HEK293 (cell line): Measurements from ENCODE around the gene NBPF20.
A peak's percentile ranks its signal among the peaks of the same experiment; 100 is the strongest.
"Not testable (repeated sequence)": the region's sequence is repeated elsewhere in the genome, so short reads cannot be mapped to it uniquely, and the experiment has no call there.

ENCODE experiments used
- CTCF ChIA-PET: fragments of 350-600 bp; formaldehyde crosslinking; extraction: SDS; loops from one replicate; lab custom pipeline; 2021; ENCODE audit warnings: antibody characterized with exemption; lab: Yijun Ruan, JAX
- POLR2A ChIA-PET: fragments of 300-600 bp; formaldehyde crosslinking; extraction: SDS; loops from one replicate; lab custom pipeline; 2020; ENCODE audit warnings: antibody characterized with exemption, inconsistent platforms; lab: Yijun Ruan, JAX
- H3K27ac ChIP-seq: fragments of 200-500 bp; sonication (Bioruptor generic); 2 replicates; pipeline ENCODE4 v1.5.1; 2014; ENCODE audit warnings: low read depth, low read length, control low read depth, inconsistent platforms; ENCODE audit errors: extremely low read depth
- H3K36me3 ChIP-seq, 2 experiments: fragments of 200-500 bp in 1 of 2; sonication (Bioruptor generic) in 1 of 2; 1 replicate in 1 of 2; 2 replicates in 1 of 2; pipeline ENCODE4 v1.5.1; 2014 to 2017; ENCODE audit warnings: inconsistent platforms in 2 of 2, low read length in 2 of 2; ENCODE audit not compliant: control insufficient read depth in 2 of 2, insufficient read depth in 1 of 2
- H3K4me1 ChIP-seq: fragments of 200-500 bp; sonication (Bioruptor generic); 2 replicates; pipeline ENCODE4 v1.5.1; 2014; ENCODE audit warnings: mild to moderate bottlenecking, low read length, inconsistent platforms; ENCODE audit not compliant: control insufficient read depth, insufficient read depth
- H3K4me3 ChIP-seq: 2 replicates; pipeline ENCODE4 v1.5.1; 2011; ENCODE audit warnings: low read depth, mild to moderate bottlenecking, control low read depth, low read length, moderate library complexity
- H3K9me3 ChIP-seq: fragments of 200-500 bp; sonication (Bioruptor generic); 2 replicates; pipeline ENCODE4 v1.5.1; 2014; ENCODE audit warnings: low read depth, low read length, inconsistent platforms; ENCODE audit not compliant: control insufficient read depth, insufficient read depth
- ZNF366 ChIP-seq: fragments of 450-650 bp; formaldehyde crosslinking; conservative IDR thresholded peaks from 2 replicates; pipeline ENCODE4 v1.5.1; 2016; ENCODE audit warnings: missing biosample characterization, missing genetic modification characterization
- TF ChIP-seq, protein P1 (sequence below): fragments of 450-650 bp; formaldehyde crosslinking; IDR thresholded peaks from 2 replicates; pipeline ENCODE4 v1.5.1; 2016; ENCODE audit warnings: missing biosample characterization, missing genetic modification characterization

The NBPF20 gene

DNA sequence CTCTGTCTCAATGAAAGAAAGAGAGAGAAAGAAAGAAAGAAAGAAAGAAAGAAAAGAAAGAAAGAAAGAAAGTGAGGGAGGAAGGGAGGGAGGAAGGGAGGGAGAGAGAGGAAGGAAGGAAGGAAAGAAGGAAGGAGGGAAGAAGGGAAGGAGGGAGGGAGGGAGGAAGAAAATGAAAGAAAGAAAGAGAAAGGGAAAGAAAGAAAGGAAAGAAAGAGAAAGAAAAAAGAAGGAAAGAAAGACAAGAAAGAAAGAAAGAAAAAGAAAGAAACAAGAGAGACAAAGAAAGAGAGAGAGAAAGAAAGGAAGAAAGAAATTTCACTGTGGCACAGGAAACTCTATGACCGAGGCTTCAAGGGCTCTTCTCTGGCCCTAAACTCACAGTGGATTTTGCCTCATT lies 33.7 kb upstream of the NBPF20 start:
- H3K36me3 ChIP-seq, CTCF ChIA-PET, H3K9me3 ChIP-seq, POLR2A ChIA-PET, H3K4me3 ChIP-seq, H3K4me1 ChIP-seq, H3K27ac ChIP-seq: not testable (repeated sequence)
- peak; percentile 74 for TF ChIP-seq ZNF366

DNA sequence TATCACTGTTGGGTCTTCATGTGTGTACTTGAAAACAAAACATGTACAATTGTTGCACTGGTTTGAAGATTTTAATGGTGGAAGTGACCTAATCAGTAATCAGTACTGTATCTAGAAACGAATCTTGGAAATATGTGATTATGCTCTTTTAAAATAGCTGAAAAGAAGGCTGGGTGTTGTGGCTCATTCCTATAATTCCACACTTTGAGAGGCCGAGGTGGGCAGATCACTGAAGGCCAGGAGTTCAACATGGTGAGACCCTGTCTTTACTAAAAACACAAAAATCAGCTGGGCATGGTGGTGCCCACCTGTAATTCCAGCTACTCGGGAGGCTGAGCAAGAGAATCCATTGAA lies 29.4 kb upstream of the NBPF20 start:
- H3K4me1 ChIP-seq, H3K27ac ChIP-seq, POLR2A ChIA-PET, H3K4me3 ChIP-seq, H3K9me3 ChIP-seq, H3K36me3 ChIP-seq, CTCF ChIA-PET: not testable (repeated sequence)

GRCh38 chr1:145453873-145454823 lies 28.7 kb upstream of the NBPF20 start:
- H3K36me3 ChIP-seq, POLR2A ChIA-PET, H3K9me3 ChIP-seq, H3K27ac ChIP-seq, CTCF ChIA-PET, H3K4me3 ChIP-seq, H3K4me1 ChIP-seq: not testable (repeated sequence)

- H3K36me3 ChIP-seq, H3K9me3 ChIP-seq, POLR2A ChIA-PET, H3K27ac ChIP-seq, CTCF ChIA-PET, H3K4me3 ChIP-seq, H3K4me1 ChIP-seq: not testable (repeated sequence)
Observed at GRCh38 chr1:145452506-145452905, 27.1 kb upstream of the NBPF20 start.

DNA sequence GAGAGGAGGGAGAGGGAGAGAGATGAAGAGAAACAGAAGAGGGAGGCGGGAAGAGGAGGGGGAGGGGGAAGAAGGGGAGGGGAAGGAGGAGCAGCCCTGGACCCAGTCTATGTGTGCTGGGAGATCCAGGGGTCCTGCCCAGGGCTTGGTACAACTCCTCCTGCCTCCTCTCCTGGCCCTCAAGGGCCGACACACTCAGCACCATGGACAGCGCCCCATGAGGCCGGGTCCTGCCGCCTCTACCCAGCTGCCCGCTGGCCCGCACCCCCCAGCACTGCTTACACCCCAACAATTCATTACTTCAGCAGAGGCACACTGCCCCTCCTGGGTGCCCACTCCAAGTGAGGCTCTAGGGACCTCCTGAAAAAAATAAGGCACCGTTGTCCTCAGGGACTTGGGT lies 26.5 kb upstream of the NBPF20 start:
- TF ChIP-seq, protein P1, sequence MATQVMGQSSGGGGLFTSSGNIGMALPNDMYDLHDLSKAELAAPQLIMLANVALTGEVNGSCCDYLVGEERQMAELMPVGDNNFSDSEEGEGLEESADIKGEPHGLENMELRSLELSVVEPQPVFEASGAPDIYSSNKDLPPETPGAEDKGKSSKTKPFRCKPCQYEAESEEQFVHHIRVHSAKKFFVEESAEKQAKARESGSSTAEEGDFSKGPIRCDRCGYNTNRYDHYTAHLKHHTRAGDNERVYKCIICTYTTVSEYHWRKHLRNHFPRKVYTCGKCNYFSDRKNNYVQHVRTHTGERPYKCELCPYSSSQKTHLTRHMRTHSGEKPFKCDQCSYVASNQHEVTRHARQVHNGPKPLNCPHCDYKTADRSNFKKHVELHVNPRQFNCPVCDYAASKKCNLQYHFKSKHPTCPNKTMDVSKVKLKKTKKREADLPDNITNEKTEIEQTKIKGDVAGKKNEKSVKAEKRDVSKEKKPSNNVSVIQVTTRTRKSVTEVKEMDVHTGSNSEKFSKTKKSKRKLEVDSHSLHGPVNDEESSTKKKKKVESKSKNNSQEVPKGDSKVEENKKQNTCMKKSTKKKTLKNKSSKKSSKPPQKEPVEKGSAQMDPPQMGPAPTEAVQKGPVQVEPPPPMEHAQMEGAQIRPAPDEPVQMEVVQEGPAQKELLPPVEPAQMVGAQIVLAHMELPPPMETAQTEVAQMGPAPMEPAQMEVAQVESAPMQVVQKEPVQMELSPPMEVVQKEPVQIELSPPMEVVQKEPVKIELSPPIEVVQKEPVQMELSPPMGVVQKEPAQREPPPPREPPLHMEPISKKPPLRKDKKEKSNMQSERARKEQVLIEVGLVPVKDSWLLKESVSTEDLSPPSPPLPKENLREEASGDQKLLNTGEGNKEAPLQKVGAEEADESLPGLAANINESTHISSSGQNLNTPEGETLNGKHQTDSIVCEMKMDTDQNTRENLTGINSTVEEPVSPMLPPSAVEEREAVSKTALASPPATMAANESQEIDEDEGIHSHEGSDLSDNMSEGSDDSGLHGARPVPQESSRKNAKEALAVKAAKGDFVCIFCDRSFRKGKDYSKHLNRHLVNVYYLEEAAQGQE (tag by site-specific recombination): peak; percentile 91
- H3K4me1 ChIP-seq, CTCF ChIA-PET, H3K9me3 ChIP-seq, H3K27ac ChIP-seq, H3K4me3 ChIP-seq, POLR2A ChIA-PET, H3K36me3 ChIP-seq: not testable (repeated sequence)

DNA sequence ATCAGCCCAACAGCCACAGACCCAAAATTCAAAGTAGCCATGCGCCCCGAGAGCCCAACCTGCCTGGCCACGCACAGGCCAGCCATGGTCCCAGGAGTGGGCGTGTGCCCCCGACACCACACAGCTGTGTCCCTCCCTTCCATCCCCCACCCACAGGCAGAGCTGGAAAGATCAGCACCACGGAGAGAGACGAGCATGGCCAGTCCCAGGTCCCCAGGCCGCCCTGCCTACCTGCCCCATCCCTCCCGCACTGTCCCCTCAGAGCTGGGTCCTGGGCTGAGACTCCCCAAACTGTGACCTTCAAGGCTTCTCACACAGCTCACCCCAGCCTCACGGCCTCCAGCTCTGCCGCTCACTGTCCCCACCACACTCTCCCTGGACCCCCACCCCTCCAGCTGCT lies 19.8 kb upstream of the NBPF20 start:
- H3K4me1 ChIP-seq: not testable (repeated sequence)
- TF ChIP-seq, protein P1 (tag by site-specific recombination): peak; percentile 84
- TF ChIP-seq, all 188 proteins: peak for 1; not testable (repeated sequence) for 187
- H3K9me3 ChIP-seq, H3K36me3 ChIP-seq, POLR2A ChIA-PET, H3K4me3 ChIP-seq, CTCF ChIA-PET, H3K27ac ChIP-seq: not testable (repeated sequence)

- H3K27ac ChIP-seq, POLR2A ChIA-PET, H3K9me3 ChIP-seq, H3K36me3 ChIP-seq, CTCF ChIA-PET, H3K4me3 ChIP-seq, H3K4me1 ChIP-seq: not testable (repeated sequence)
Observed at GRCh38 chr1:145442340-145442739, 16.9 kb upstream of the NBPF20 start.

DNA sequence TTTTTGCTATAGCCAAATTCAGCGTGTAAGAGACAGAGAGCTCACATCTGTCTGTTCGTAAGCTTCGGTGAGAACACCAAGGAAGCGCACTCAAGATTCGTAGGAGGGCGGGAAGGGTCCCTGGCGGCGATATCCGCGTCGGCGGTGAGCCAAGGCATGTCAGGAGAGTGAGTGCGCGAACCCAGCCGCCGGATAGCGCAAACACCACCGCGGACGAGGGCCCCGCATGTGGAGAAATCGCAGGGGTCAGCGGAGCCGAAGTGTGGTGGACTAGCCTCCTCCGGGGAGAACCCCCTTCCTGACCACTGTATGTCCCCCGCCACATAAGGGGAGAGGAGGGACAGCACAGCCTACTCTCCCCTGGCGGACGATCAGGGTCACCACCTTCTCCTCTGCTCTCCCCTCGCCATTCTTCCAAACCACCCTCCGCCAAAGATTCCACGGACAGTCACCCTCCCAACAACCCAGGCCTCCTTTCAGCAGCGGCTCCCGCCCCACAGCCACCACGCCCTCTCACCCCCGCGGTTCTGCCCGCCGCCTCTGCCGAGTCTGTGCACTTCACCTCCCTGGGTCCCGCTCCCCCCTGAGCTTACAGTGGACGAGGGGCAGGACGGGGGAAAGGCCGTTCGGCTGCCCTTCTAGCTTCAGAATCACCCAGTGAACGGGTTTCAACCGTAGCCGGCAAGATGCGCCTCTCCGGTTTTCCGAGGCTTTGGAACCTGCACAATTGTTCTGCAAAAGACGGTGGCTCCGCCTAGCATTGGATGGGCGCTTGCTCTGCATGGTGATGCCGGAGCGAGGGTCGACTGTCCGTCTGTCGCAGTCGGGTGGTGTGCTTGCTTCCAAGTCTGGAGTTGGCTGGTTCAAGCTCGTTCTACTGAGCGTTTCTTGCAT lies 6.2 kb upstream of the NBPF20 start:
- H3K4me3 ChIP-seq, H3K36me3 ChIP-seq, POLR2A ChIA-PET, H3K27ac ChIP-seq, H3K9me3 ChIP-seq, H3K4me1 ChIP-seq, CTCF ChIA-PET: not testable (repeated sequence)
